SU-DHL-6 (cell line): Measurements from ENCODE around the gene UMAD1.

Source experiments
- CTCF ChIP-seq: fragments of 200-600 bp; sonication (generic); IDR thresholded peaks from one replicate; pipeline ENCODE4 v1.5.1; 2017; ENCODE audit warnings: antibody characterized with exemption, mild to moderate bottlenecking, low read length, moderate library complexity; ENCODE audit not compliant: insufficient read depth, poor library complexity, severe bottlenecking
- EZH2phosphoT487 ChIP-seq: fragments of 200-600 bp; sonication (generic), shearing (Covaris generic); conservative IDR thresholded peaks from 2 replicates; pipeline ENCODE4 v1.6.1; 2018; ENCODE audit warnings: mild to moderate bottlenecking, antibody characterized with exemption, low read length, moderate library complexity, mixed read lengths

- TF ChIP-seq CTCF (no peak), EZH2phosphoT487 (no peak)
Measured at GRCh38 chr7:7857143-7857583, 216.6 kb downstream of the UMAD1 start.
